Mesenchymal stem cell (in vitro differentiated cells and primary cell): Measurements from ENCODE around the gene ANKS6.

Source experiments
- DNase-seq: peaks from one replicate; pipeline ENCODE4 v3.0.0-alpha.2; 2013
- H2AFZ ChIP-seq: one replicate; pipeline ENCODE4 v1.6.1; 2013; ENCODE audit warnings: low read depth, mild to moderate bottlenecking, control low read depth, inconsistent platforms, low read length, moderate library complexity
- H2AK5ac ChIP-seq: 2 replicates; pipeline ENCODE4 v1.6.1; 2013; ENCODE audit warnings: low read length, moderate library complexity, mild to moderate bottlenecking, inconsistent platforms; ENCODE audit not compliant: severe bottlenecking
- H2BK120ac ChIP-seq: one replicate; pipeline ENCODE4 v1.6.1; 2013; ENCODE audit warnings: low read depth, mild to moderate bottlenecking, inconsistent platforms, low read length, moderate library complexity
- H2BK12ac ChIP-seq, 2 experiments: one replicate each; pipeline ENCODE4 v1.6.1; 2013; ENCODE audit warnings: inconsistent platforms in 2 of 2, low read length in 2 of 2, mild to moderate bottlenecking in 2 of 2, moderate library complexity in 2 of 2, control low read depth in 1 of 2
- H2BK15ac ChIP-seq: one replicate; pipeline ENCODE4 v1.6.1; 2013; ENCODE audit warnings: mild to moderate bottlenecking, low read depth, inconsistent platforms; ENCODE audit not compliant: poor library complexity, severe bottlenecking
- H2BK5ac ChIP-seq: 2 replicates; pipeline ENCODE4 v1.6.1; 2013; ENCODE audit warnings: low read depth, mild to moderate bottlenecking, low read length, control low read depth, inconsistent platforms; ENCODE audit not compliant: poor library complexity, severe bottlenecking
- H3K14ac ChIP-seq, 2 experiments: one replicate each; pipeline ENCODE4 v1.6.1; 2013; ENCODE audit warnings: inconsistent platforms in 2 of 2, low read length in 2 of 2, control low read depth in 1 of 2, mild to moderate bottlenecking in 1 of 2, moderate library complexity in 1 of 2
- H3K18ac ChIP-seq, 2 experiments: one replicate each; pipeline ENCODE4 v1.6.1; 2013; ENCODE audit warnings: inconsistent platforms in 2 of 2, low read length in 2 of 2, control low read depth in 1 of 2, low read depth in 1 of 2, mild to moderate bottlenecking in 1 of 2
- H3K23ac ChIP-seq, 2 experiments: one replicate each; pipeline ENCODE4 v1.6.1; 2013; ENCODE audit warnings: inconsistent platforms in 2 of 2, low read length in 2 of 2, mild to moderate bottlenecking in 2 of 2, moderate library complexity in 2 of 2, control low read depth in 1 of 2
- H3K27ac ChIP-seq: 2 replicates; pipeline ENCODE4 v1.5.1; 2013; ENCODE audit warnings: mild to moderate bottlenecking, moderate library complexity, low read length, control low read depth, inconsistent platforms; ENCODE audit not compliant: poor library complexity, severe bottlenecking
- H3K27me3 ChIP-seq, 2 experiments: 2 replicates each; pipeline versions ENCODE4 v1.6.1 to v1.7.0; 2013; ENCODE audit warnings: low read length in 2 of 2, mild to moderate bottlenecking in 2 of 2, moderate library complexity in 2 of 2, control low read depth in 1 of 2, inconsistent platforms in 1 of 2; ENCODE audit not compliant: control insufficient read depth in 1 of 2, insufficient read depth in 1 of 2
- H3K36me3 ChIP-seq, 2 experiments: 2 replicates each; pipeline versions ENCODE4 v1.6.1 to v1.7.0; 2013; ENCODE audit warnings: low read length in 2 of 2, control low read depth in 1 of 2, inconsistent platforms in 1 of 2, low read depth in 1 of 2, mild to moderate bottlenecking in 1 of 2; ENCODE audit not compliant: insufficient read depth in 2 of 2, control insufficient read depth in 1 of 2
- H3K4ac ChIP-seq, 2 experiments: one replicate each; pipeline ENCODE4 v1.6.1; 2013; ENCODE audit warnings: inconsistent platforms in 2 of 2, low read length in 2 of 2, mild to moderate bottlenecking in 2 of 2, moderate library complexity in 2 of 2, control low read depth in 1 of 2, low read depth in 1 of 2
- H3K4me1 ChIP-seq: 2 replicates; pipeline ENCODE4 v1.6.1; 2013; ENCODE audit warnings: low read depth, low read length, control low read depth; ENCODE audit not compliant: control insufficient read depth, insufficient read depth
- H3K4me2 ChIP-seq: 2 replicates; pipeline ENCODE4 v1.6.1; 2013; ENCODE audit warnings: low read length, mild to moderate bottlenecking, inconsistent platforms; ENCODE audit not compliant: poor library complexity, severe bottlenecking
- H3K4me3 ChIP-seq, 2 experiments: 2 replicates each; pipeline versions ENCODE4 v1.5.1 to v1.7.0; 2013; ENCODE audit warnings: low read length in 2 of 2, mild to moderate bottlenecking in 2 of 2, control low read depth in 1 of 2, low read depth in 1 of 2; ENCODE audit not compliant: insufficient read depth in 1 of 2
- H3K79me1 ChIP-seq: replicated peaks from 2 replicates; pipeline ENCODE4 v1.6.1; 2013; ENCODE audit warnings: mild to moderate bottlenecking, control low read depth, low read length, inconsistent platforms; ENCODE audit not compliant: poor library complexity, severe bottlenecking
- H3K9ac ChIP-seq: 2 replicates; pipeline ENCODE4 v1.7.0; 2013; ENCODE audit warnings: mild to moderate bottlenecking, low read length, moderate library complexity
- H3K9me3 ChIP-seq: 2 replicates; pipeline ENCODE4 v1.7.0; 2013; ENCODE audit warnings: mild to moderate bottlenecking, low read length; ENCODE audit not compliant: control insufficient read depth
- H4K8ac ChIP-seq: one replicate; pipeline ENCODE4 v1.6.1; 2013; ENCODE audit warnings: inconsistent platforms, mild to moderate bottlenecking, low read length, moderate library complexity
- H4K91ac ChIP-seq: one replicate; pipeline ENCODE4 v1.6.1; 2013; ENCODE audit warnings: mild to moderate bottlenecking, low read length, inconsistent platforms
- WGBS: methylation state at CpG from one replicate; pipeline ENCODE4 v1.1.7; 2013; ENCODE audit warnings: mixed read lengths; 5-methylcytosine and 5-hydroxymethylcytosine counted together

The ANKS6 gene

DNA sequence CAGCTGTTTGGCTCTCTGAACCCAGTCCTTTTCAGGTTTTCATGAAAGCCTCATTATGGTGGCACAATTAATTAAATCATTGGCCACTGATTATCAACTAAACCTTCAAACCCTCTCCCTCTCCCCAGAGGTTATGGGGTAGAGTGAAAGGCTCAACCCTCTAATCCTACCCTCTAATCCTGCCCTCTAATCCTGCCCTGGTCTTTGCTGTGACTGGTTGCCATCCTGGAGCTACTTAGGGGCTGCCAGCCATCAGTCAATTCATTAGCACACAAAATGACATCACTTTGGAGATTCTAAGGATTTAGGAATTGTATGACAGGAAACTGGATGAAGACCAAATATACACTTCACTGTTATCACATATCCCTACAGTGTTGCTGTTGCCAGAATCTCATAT lies 36.1 kb downstream of the ANKS6 start:
- Histone ChIP-seq H3K9ac (no peak overlapping the region), H2BK12ac (no peak overlapping the region), H3K27me3 (no peaks in the 10 kb centered on the region), H3K18ac (no peak overlapping the region), H3K36me3 (peaks cover 10 to 83% of the 10 kb centered on the region in 2 experiments), H3K79me1 (no peaks in the 10 kb centered on the region), H3K14ac (no peak overlapping the region), H4K91ac (no peak overlapping the region), H2BK5ac (no peak overlapping the region), H3K4me2 (no peak overlapping the region), H3K23ac (no peak overlapping the region), H3K9me3 (peaks cover 25% of the 10 kb centered on the region), H3K4ac (no peak overlapping the region), H2AFZ (no peak overlapping the region), H2BK120ac (no peak overlapping the region), H2AK5ac (no peak overlapping the region), H3K27ac (no peak overlapping the region), H3K4me3 (no peak overlapping the region), H2BK15ac (no peak overlapping the region), H3K4me1 (no peaks in the 10 kb centered on the region), H4K8ac (no peak overlapping the region)
- DNase-seq, result no peak

- no peaks in the 10 kb centered on the region for H3K79me1 ChIP-seq
- H4K91ac ChIP-seq, result no peak overlapping the region
- H3K4ac ChIP-seq, result no peak overlapping the region
- no peak overlapping the region for H2BK5ac ChIP-seq
- H2BK12ac ChIP-seq, result no peak overlapping the region
- no peak overlapping the region for H2BK120ac ChIP-seq
- no peak overlapping the region for H3K4me3 ChIP-seq
- no peak overlapping the region for H3K4me2 ChIP-seq
- H3K9ac ChIP-seq, result no peak overlapping the region
- peaks cover 24 to 86% of the 10 kb centered on the region in 2 experiments for H3K36me3 ChIP-seq
- no peak overlapping the region for H4K8ac ChIP-seq
- H3K27me3 ChIP-seq, result no peaks in the 10 kb centered on the region
- no peak overlapping the region for H3K23ac ChIP-seq
- no peak overlapping the region for H3K18ac ChIP-seq
- H3K9me3 ChIP-seq, result peaks cover 14% of the 10 kb centered on the region
- H2AK5ac ChIP-seq, result no peak overlapping the region
- no peak overlapping the region for H2AFZ ChIP-seq
- peaks cover 1% of the 10 kb centered on the region for H3K4me1 ChIP-seq
- no peak overlapping the region for H3K14ac ChIP-seq
- WGBS, result 92% methylated on average over 6 of the region's 6 CpGs
- H3K27ac ChIP-seq, result no peak overlapping the region
- H2BK15ac ChIP-seq, result no peak overlapping the region
- DNase-seq, result no peak
Observed at GRCh38 chr9:98755006-98755618, 41.2 kb downstream of the ANKS6 start.

- Histone ChIP-seq H3K4me3 (no peak overlapping the region), H4K91ac (no peak overlapping the region), H3K14ac (no peak overlapping the region), H3K9ac (no peak overlapping the region), H4K8ac (no peak overlapping the region), H3K9me3 (peaks cover 5% of the 10 kb centered on the region), H2BK15ac (no peak overlapping the region), H3K27ac (no peak overlapping the region), H3K18ac (no peak overlapping the region), H2BK12ac (no peak overlapping the region), H3K36me3 (peaks cover 44 to 90% of the 10 kb centered on the region in 2 experiments), H2AFZ (no peak overlapping the region), H2AK5ac (no peak overlapping the region), H3K4ac (no peak overlapping the region), H3K27me3 (no peaks in the 10 kb centered on the region), H2BK5ac (no peak overlapping the region), H3K4me1 (peaks cover 1% of the 10 kb centered on the region), H3K23ac (no peak overlapping the region), H3K79me1 (peaks cover 4% of the 10 kb centered on the region), H3K4me2 (no peak overlapping the region), H2BK120ac (no peak overlapping the region)
- WGBS, result 88% methylated on average over 2 of the region's 2 CpGs
- DNase-seq, result no peak
Observed at GRCh38 chr9:98751210-98751609, 45.1 kb downstream of the ANKS6 start.

DNA sequence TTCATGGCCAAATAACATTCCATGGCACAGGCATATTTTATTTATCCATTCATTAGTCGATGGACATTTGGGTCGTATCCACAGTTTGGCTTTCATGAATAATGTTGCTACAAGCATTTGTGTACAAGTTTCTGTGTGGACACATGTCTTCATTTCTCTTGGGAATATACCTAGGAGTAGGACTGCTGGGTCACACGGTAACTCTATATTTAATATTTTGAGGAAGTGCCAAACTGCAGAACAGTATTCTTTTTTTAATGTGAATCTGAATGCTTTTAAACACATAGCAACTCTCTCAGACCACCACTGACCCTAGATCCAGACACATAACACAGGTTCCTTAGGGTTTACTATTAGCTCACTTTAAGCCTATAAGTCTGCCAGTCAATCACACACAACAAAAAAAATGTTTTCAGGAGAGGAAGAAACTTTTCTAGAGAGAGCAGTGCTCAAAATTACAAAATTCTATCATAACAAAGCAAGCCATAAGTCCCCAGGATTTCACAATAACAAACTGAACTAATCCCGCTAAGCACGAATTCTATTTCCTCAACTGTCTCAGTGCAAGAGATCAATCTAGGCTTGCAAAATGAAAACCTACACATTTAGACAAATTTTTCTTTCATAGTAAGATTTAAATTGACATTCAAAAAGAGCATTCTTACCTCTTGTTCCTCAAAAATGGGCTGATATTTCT lies 45.8 kb downstream of the ANKS6 start:
- Histone ChIP-seq H3K23ac (no peak overlapping the region), H3K9ac (no peak overlapping the region), H3K4me1 (peaks cover 1% of the 10 kb centered on the region), H3K4me3 (no peak overlapping the region), H2AK5ac (no peak overlapping the region), H3K9me3 (peaks cover 5% of the 10 kb centered on the region), H3K79me1 (peaks cover 4% of the 10 kb centered on the region), H3K18ac (no peak overlapping the region), H3K4ac (no peak overlapping the region), H4K91ac (no peak overlapping the region), H2BK120ac (no peak overlapping the region), H2BK5ac (no peak overlapping the region), H3K27me3 (no peaks in the 10 kb centered on the region), H2BK15ac (no peak overlapping the region), H3K27ac (no peak overlapping the region), H3K36me3 (peaks cover 44 to 89% of the 10 kb centered on the region in 2 experiments), H2AFZ (no peak overlapping the region), H3K4me2 (no peak overlapping the region), H2BK12ac (no peak overlapping the region), H4K8ac (no peak overlapping the region), H3K14ac (no peak overlapping the region)
- 91% methylated on average over 4 of the region's 5 CpGs for WGBS
- DNase-seq, result no peak
